ENCODE data around the gene URM1.

URM1 gene

DNA sequence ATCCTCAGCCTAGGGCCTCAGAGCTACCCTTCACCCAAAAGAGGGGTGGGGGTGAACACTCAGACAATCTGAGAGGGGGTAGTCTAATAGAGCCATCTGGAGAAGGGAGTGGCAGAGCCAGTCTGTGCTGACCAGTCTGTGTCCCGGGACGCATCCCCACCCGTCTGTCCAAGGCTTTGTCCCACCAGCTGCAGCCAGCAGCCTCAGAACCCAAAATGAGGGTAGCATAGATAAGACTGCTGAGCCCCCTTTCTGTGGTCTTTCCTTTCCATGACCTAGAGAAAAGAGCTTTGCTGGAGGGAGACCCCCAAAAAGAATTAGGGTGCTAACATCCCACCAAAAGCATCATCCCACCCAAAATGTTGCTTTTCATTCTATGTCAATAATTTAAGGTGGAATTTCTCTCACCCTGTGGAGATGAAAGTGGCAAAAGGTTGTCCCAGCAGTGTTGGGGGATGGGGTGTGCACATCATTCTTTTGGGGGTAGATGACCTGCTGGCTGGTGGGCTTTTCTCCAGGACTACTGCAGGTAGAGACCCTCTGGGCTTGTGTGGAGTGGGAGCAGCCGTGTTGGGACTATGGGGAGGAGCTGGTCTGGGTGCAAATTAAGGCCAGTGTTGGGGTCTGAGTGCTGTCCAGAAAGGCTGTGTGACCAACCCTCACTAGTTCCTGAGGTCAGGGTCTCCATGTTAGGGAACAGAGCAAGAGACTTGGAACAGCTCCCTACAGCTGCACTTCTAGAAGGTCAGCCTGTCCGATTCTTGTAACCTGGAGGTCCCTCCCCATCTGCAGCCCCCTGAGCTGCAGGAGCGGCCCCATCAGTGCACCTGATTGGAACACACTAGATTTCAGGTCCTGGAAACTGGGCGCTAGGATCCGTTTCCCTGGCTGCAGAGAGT lies 19.9 kb downstream of the URM1 start:
- H3K4me3 ChIP-seq (ENCODE audit: low read depth, low read length) = no peak overlapping the region
- TF ChIP-seq, protein P1, sequence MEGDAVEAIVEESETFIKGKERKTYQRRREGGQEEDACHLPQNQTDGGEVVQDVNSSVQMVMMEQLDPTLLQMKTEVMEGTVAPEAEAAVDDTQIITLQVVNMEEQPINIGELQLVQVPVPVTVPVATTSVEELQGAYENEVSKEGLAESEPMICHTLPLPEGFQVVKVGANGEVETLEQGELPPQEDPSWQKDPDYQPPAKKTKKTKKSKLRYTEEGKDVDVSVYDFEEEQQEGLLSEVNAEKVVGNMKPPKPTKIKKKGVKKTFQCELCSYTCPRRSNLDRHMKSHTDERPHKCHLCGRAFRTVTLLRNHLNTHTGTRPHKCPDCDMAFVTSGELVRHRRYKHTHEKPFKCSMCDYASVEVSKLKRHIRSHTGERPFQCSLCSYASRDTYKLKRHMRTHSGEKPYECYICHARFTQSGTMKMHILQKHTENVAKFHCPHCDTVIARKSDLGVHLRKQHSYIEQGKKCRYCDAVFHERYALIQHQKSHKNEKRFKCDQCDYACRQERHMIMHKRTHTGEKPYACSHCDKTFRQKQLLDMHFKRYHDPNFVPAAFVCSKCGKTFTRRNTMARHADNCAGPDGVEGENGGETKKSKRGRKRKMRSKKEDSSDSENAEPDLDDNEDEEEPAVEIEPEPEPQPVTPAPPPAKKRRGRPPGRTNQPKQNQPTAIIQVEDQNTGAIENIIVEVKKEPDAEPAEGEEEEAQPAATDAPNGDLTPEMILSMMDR (IDR thresholded peaks at IDR 0.05; ENCODE audit: control insufficient read depth, extremely low read depth, insufficient read depth) = no peak

DNA sequence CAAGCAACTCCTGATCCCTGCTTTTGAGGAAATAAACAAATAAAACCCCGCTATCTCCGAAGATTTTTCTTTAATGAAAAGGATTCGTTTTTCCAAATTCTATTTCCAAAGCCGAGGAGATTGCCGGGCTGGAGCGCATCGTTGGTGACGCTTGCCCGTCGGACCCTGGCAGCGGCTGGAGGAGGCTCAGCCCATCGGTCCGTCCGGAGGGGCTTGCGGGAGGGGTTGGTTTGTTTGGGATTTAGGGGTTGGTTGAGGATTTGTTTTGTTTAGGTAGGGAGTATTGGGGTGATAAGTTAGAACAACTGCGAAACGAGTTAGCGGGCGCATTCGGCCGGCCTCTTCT lies 20.8 kb downstream of the URM1 start:
- no peak overlapping the region for H3K4me3 ChIP-seq (ENCODE audit: low read depth, low read length)
- TF ChIP-seq, protein P1 (IDR thresholded peaks at IDR 0.05; ENCODE audit: control insufficient read depth, extremely low read depth, insufficient read depth) = no peak
- no peak for DNase-seq (ENCODE audit: low read depth)

More for the DNA sequence above, 19.9 kb downstream of the URM1 start:
- DNase-seq (ENCODE audit: low read depth) = no peak

DNA sequence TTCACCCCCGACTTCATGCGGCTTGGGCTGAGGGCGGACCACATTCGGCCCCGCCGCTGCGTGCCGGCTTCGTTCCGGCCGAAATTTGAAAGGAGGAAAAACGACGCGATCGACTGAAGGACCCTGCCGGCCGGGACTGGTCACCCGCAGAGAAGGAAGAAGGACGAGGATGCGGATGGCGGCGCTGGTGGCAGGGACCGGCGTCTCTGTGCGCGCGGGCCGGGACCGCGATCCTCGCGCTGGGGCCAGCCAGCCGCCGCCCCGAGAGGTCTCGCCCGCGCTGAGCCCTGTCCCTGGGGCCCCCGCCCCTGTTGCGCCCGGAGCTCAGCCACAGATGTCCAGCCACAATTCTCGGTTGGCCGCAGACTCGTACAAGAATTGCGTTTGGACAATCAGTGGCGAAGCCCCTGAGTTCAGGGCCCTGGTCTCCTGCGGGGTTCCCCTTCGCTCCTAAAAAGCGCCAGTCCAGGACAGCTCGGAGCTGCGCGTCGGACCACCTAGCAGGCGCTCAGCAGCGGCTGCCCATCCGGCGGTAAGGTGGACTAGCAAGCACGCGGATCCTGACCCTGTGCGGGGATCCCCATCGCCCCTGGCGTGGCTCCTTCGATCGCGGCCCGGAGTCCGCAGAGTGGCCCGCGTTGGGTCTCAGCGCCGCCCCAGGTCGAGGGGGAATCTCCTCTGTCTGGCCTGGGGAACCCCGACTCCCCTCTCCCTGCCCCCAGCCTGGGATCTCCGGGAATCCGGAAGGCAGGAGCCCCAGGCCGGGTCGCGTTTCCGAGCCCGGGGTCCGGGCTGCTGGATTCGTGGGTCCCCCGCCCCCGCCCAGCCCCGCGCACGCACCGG lies 21.3 kb downstream of the URM1 start:
- no peak for DNase-seq (ENCODE audit: low read depth)
- TF ChIP-seq, protein P1 (IDR thresholded peaks at IDR 0.05; ENCODE audit: control insufficient read depth, extremely low read depth, insufficient read depth) = no peak
- no peak overlapping the region for H3K4me3 ChIP-seq (ENCODE audit: low read depth, low read length)

DNA sequence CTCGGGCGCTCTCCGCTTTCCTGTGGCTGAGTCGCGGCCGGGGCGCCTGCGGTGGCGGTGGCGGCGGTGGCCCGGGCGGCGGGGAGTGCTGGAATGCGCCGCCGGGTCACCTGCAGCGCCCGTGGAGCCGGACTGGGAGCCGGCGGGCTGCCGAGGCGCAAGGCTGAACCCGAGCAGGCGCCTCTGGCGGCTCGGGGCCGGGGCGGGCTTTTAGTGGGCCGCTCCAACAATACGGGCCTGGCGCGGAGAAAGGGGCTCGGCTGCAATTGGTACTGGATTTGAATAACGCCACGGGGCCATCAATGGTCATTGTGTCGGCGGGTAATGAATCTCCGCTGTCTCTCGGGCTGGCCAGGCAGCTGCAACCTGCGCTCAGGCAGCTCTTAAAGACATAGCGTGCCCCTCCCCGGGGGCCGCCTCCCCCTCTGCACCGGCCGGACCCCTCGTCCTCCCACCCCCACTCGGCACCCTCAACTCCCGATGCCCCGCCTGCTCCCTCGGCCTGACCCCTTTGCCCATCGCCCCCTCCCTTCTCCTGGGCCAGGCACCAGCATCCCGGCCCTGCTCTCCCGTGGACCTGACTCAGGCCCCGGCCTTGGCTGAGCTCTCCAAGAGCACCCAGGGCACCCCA lies 22.1 kb downstream of the URM1 start:
- H3K4me3 ChIP-seq (ENCODE audit: low read depth, low read length) = no peak overlapping the region
- DNase-seq (ENCODE audit: low read depth) = no peak
- TF ChIP-seq, protein P1 (IDR thresholded peaks at IDR 0.05; ENCODE audit: control insufficient read depth, extremely low read depth, insufficient read depth) = no peak

DNA sequence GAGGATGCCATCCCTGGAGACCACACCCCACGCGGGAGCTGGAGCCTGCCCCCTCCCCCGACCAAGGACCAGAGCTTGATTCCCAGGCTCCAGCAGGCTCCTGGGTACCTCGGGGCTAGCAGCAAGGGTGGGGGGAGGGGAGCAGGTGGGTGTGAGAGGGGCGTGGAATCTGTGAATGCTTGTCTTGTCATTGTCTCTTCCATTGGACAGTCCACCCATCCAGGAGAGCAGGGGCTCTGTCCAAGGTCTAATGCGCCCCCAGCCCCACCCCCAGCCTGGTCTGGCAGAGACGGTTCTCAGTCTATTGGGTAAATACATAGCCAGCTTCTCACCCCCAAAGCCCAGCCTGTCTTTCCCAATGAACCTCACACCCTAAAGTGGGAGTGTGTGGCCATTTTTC lies 22.8 kb downstream of the URM1 start:
- H3K4me3 ChIP-seq (ENCODE audit: low read depth, low read length) = no peak overlapping the region
- DNase-seq (ENCODE audit: low read depth) = no peak

More for the DNA sequence above, 22.8 kb downstream of the URM1 start:
- TF ChIP-seq, protein P1 (IDR thresholded peaks at IDR 0.05; ENCODE audit: control insufficient read depth, extremely low read depth, insufficient read depth) = no peak
